GM18870 (cell line): ENCODE measurements around the gene MARK4.
"Not testable (repeated sequence)": the region's sequence is repeated elsewhere in the genome, so short reads cannot be mapped to it uniquely, and the experiment has no call there.

Experiments used
- ATAC-seq: cut with Tn5 transposase; IDR thresholded peaks from one replicate; pipeline ENCODE4 v1.9.1; 2021; ENCODE audit warnings: moderate library complexity; ENCODE audit not compliant: unreplicated experiment

The MARK4 gene

DNA sequence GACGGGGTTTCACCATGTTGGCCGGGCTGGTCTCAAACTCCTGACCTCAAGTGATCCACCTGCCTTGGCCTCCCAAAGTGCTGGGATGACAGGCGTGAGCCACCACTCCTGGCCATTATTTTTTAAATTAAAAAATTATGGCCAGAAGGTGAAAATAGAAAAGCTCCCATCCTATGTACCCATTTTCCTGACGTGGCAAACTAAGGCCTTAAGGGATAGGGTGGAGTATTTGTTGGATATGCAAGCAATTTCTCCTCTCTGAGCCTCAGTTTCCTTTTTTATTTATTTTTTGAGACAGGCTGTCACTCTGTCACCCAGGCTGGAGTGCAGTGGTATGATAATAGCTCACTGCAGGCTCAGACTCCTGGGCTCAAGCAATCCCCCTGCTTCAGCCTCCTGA lies 83.8 kb downstream of the MARK4 start:
- ATAC-seq = not testable (repeated sequence)

DNA sequence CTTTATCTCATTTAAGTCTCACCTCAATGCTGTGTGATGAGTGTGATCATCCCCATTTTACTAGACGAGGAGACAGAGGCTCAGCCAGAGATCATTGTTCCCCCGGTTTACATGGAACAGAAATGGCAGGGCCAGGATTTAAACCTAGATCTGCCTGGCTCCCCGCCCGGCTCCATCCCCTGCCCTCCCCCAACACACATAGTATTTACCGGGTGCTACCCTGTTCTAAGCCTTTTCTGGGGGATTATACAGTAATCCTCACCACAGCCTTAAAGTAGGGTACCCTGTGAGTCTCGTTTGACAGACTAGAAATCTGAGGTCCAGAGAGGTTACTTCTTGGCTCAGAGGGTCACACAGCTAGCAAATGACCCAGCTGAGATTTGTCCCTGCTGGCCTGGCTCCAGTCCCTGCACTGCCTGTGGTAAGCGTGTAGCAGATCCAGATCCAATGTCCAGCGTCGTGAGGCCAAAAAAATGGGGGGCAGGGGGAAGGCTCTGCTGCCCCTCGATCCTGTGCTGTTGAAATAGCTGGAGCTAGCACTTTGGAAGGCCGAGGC lies 85.7 kb downstream of the MARK4 start:
- ATAC-seq = no peak

DNA sequence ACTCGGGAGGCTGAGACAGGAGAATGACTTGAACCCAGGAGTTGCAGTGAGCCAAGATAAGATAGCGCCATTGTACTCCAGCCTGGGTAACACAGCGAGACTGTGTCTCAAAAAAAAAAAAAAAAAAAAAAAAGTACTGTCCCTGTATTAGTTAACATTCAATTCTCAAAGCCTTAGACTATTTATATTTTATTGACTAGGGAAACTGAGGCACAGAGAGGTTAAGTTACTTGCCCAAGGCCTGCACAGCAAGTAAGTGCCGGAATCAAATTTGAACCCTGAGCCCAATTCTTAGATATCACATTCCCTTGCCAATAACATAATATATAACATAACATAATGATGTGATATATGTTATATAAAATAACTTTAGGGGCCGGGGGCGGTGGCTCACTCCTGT lies 88.6 kb downstream of the MARK4 start:
- ATAC-seq = no peak

DNA sequence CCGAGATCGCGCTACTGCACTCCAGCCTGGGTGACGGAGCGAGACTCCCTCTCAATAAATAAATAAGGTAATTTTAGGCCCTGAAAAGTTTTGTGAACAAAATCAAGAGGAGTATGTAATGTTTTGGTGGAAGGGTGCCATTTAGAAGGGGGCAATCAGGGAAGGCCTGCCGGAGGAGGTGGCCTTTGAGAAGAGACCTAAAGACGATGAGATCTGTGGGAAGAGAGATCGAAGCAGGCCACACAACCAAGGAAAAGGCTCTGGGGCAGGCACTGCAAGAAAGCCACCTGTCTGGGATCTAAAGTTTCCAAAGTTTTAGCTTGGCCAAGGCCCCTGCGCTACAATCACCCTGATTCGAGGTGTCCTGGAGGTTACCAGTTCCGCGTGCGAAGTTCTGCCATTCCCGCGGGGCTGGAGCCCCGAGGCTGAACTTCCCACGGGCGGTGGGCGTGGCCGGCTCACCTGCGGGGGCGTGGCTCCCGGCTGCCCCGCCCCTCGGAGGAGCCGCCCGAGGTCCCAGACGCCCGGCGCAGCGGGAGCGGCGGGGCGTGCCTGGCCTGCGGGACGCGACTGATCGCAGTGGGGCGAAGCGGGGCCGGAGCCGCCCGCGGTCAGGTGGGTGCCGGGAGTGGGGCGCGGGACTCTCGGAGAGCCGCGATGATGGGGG lies 89.3 kb downstream of the MARK4 start, which contains the start of gene KLC3:
Gene KLC3 (plus strand): TSS at position 519 of the 667 bp plus-strand sequence. CDS start 4,792 bp downstream, outside the sequence.
- ATAC-seq = no peak

DNA sequence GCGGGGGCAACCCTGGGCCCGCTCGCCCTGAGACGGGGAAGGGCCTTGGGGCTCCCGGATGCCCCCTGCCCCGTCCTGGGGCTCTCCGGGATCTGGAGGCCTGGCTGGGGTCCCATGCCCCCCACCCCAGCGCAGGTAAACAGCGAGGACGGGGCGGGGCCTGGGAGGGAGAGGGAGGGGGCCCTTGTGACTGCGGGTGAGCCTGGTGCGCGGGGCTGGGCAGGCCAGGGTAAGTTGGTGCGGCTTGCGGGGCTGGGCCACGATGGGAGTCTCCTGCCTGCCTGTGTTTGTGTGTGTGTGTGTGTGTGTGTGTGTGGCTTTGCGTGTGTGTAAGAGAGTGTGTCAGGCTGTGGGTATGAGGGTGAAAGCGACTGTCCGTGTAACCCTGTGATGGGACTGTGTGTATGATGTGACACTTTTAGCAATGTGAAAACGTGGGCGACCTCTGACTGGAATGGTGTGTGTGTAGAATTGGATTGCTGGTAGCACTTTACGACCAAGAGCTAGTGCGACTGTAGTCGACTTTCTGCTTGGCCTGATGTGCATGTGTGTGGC lies 89.9 kb downstream of the MARK4 start:
- ATAC-seq = no peak

DNA sequence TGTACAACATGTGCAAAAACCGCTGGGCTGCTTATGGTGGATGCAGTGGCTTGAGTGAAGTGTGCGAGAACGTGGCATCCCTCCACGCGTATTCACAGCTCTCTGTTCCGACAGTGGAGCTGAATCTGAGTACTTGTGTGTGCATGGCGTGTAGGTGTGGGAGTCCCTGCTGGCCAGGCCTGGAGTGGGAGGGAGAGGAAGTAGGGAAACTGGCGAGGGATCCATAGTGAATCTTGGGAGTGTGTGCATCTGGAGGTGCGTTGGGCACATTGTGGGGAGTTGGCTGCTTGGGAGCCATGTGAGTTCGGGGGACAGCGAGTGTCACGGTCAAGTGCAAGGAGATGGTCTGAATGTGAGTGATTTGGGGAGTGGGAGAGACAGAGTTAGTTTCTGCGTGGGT lies 91.8 kb downstream of the MARK4 start:
- no peak for ATAC-seq

DNA sequence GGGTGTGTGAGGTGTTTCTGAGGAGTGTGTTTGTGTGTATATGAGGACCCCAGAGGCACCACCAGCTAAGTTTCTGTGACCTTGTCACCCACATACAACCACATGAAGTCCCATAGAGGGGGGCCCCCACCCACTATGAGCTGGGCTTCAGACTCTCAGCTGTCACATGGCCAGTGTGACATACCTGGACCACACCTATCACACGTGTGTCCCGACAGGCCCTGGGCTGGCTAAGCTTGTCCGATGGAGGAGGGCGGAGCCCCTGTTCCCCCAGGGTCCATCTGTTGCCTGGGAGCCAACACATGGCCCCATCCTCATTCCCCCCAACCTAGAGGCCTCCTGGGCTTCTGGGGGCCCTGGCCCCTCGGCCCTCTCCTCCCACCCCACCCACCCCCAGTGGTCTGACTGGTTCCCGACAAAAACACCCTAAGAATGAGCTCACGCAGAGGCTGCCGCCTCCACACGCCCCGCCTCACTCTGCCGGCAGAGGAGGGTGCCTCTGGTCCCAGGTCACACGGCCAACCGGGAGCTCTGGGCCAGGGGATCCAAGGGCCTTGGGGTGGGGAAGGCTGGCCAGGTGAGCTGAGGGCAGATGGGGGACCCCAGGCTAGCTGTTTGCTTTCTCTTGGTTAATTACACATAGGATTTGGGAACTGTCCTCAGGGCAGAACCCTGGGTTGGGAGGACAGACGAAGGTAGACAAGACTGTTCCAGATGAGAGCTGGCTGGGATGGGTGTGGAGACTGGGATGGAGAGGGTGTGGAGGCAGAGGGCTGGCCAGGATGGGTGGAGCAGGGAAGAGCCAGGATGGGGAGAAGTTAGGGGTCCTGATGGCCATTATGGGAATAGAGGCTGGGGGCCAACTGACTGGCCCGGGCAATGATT lies 93.8 kb downstream of the MARK4 start:
- no peak for ATAC-seq

DNA sequence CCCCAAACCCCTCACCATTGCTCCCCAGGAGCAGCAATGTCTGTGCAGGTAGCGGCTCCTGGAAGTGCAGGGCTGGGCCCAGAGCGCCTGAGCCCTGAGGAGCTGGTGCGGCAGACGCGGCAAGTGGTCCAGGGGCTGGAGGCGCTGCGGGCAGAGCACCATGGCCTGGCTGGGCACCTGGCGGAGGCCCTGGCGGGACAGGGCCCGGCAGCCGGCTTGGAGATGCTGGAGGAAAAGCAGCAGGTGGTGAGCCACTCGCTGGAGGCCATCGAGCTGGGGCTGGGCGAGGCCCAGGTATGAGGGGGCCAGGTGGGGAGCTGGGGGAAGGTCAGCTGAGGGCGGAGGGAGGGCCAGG lies 94.4 kb downstream of the MARK4 start:
- ATAC-seq = no peak

DNA sequence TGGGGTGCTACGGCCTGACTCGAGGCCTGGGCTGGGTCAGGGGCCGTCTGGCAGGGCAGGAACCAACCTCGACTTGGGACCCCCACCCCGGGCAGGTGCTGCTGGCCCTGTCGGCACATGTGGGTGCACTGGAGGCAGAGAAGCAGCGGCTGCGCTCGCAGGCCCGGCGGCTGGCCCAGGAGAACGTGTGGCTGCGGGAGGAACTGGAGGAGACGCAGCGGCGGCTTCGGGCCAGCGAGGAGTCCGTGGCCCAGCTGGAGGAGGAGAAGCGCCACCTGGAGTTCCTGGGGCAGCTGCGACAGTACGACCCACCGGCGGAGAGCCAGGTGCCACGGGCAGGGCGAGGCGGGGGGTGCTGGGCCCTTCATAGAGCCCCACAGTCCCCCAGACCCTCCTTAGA lies 95.4 kb downstream of the MARK4 start:
- no peak for ATAC-seq

DNA sequence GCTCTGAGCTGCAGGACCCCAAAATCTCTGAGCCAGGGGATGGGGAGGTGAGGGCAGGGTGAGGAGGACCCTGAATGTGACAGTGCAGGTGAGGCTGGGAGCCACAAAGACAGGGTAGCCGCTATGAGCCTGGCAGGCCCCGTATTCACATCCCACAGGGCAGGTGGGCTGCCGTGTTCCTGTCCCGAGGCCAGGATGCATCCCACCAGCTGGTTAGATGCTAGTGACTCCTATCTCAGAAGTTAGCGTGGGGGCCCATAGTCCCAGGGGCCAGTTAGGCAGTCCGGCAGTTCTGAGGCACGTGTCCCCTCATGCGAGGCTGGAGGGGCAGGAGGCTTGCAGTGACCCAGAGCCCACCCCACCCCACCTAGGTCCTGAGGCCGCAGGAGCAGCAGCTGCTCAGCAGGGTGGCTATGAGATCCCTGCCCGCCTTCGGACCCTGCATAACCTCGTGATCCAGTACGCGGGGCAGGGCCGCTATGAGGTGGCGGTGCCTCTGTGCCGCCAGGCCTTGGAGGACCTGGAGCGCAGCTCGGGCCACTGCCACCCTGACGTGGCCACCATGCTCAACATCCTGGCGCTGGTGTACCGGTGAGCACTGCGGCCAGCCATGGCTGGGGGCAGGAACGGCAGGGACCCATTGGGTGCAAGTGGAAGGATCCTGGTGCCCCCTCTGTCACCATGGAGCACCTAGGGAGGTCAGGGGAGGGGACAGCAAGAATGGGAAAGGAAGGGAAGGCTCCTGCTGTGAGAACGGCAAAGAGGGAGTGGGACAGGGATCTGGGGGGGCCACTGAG lies 96.7 kb downstream of the MARK4 start:
- no peak for ATAC-seq

DNA sequence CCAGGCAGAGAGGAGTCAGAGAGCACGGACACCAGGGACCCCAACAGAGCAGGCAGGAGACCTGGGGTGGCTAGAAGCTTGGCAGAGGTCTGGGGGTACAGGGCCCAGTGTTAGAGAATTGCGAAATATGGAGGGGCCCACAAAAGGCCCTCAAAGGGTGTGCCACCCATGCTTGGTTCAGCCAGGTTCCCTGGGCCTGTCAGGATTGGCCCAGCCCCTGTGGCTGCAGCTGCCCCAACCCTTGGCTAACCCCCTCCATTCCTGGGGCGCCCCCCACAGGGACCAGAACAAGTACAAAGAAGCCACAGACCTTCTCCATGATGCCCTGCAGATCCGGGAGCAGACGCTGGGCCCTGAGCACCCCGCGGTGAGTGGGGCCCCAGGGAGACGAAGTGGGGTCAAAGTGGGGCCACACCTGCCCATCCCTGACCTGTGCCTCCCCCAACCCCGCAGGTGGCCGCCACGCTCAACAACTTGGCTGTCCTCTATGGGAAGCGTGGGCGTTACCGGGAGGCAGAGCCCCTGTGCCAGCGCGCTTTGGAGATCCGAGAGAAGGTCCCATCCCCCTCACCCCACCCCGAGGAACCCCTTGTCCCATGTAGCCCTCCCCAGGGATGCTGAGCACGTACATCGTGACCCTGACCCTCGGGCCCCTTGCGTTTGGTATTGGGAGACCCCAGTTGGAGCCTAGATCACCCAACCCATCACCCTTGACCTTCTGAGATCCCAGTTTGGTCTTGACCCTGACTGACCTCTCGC lies 97.5 kb downstream of the MARK4 start:
- ATAC-seq = no peak

DNA sequence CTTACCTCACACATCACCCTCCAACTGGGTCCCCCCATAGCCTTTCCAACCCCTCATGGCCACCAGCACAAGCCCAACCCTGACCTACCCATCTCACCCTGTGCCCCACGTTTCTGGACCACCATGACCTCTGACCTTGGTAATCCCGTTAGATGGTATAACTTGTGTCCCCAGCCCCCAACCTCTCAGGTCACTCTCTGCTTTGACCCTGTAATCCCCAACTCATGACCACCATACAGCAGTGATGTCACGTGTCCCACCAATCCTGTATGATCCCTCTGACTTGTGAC lies 98.0 kb downstream of the MARK4 start:
- ATAC-seq = no peak

DNA sequence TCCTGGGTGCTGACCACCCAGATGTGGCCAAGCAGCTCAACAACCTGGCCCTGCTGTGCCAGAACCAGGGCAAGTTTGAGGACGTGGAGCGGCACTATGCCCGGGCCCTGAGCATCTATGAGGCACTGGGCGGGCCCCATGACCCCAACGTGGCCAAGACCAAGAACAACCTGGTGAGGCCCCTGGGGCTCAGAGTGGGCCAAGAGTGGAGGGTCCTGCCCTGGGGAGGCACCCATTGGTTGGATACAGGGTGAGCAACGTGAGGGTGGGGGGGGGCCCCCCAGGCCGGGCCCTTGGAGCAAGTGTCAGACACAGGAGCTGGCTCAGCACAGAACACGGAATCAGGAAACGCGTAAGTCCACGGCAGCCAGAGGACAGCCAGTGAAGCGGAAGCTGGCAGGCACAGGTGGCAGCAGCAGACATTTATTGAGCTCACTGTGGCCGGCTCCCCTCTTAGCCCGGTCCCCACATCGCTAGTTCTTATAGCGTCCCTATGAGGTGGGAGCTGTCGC lies 98.4 kb downstream of the MARK4 start:
- no peak for ATAC-seq

DNA sequence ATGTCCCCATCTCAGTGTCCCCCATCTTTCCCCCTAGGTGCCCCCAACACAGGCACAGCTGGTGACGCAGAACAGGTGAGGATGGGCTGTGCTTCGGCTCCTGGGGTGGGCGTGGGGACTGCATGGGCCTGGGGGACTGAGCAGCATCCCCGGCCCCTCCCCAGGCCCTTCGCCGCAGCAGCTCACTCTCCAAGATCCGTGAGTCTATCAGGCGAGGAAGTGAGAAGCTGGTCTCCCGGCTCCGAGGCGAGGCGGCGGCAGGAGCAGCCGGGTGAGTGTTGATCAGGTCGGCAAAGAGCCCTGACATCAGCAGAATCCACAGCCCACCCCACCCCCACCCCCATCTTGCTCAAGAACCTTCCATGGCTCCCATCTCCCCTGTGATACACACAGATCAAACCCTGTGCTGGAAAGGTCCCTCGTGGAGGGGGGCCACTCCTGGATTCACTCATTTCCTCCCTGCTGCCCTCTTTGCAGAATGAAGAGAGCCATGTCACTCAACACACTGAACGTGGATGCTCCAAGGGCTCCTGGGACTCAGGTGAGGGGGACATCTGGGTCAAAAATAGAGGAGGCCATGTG lies 99.5 kb downstream of the MARK4 start:
- no peak for ATAC-seq

DNA sequence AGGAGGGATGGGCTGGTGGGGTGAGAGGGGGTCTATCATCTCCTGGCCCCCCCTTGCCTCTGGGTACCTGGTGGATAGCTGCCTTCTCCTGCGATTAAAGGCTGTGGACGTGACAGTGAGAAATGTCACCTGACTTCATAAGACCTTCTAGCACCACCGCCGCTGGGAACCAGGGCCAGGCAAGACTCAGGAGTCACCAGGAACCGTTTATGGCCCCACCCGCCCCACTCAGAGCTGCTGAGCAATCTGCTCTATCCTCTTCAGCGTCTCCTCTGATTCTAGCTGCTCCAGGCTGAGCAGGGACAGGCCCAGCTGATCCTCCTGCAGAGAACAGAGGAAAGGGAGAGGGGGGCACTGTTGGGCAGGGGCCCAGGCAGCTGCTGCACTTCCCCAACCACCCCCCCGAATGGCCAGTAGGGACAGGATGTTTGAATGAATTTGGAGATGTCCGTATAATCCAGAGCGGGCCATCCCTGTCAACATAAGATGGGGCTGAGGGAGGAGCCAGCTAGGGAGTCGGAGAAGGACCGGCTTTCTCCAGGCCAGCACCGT lies 100.4 kb downstream of the MARK4 start:
- ATAC-seq = no peak

DNA sequence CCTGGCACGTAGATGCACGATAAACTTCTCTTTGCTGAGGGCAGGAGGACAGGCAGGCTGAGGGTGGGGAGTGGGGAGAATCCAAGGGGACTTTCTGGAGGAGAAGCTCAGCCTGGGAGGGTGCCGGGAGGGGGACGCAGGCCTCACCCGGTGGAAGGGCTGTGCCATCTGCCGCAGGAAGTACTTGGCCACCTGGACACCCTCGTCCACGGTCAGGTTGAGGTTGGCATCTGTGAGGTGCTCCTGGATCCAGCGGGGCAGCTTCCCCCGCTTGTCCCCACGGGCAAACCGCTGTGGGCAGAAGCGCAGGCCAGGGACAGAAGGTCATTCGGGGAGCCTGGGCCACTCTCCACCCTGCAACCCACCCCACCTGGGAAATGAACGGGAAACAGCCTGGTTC lies 101.0 kb downstream of the MARK4 start:
- no peak for ATAC-seq

DNA sequence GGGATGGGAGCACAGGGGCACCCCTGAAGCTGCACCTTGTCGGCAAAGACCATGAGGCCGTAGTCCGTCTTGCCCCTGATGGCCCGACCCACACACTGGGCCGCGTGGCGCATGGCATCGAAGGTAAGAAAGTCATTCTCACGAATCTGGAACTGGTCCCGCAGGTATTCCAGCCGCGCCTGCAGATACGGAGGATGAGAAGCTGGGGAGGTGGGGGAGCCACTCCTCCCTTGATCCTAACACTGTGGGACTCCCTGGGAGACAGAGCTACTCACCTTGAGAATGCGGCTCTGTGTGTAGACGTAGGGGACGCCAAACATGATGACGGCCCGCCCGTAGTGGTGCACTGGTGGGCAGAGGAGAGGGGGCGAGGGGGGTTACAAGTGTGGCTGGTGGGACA lies 101.4 kb downstream of the MARK4 start:
- ATAC-seq = no peak

DNA sequence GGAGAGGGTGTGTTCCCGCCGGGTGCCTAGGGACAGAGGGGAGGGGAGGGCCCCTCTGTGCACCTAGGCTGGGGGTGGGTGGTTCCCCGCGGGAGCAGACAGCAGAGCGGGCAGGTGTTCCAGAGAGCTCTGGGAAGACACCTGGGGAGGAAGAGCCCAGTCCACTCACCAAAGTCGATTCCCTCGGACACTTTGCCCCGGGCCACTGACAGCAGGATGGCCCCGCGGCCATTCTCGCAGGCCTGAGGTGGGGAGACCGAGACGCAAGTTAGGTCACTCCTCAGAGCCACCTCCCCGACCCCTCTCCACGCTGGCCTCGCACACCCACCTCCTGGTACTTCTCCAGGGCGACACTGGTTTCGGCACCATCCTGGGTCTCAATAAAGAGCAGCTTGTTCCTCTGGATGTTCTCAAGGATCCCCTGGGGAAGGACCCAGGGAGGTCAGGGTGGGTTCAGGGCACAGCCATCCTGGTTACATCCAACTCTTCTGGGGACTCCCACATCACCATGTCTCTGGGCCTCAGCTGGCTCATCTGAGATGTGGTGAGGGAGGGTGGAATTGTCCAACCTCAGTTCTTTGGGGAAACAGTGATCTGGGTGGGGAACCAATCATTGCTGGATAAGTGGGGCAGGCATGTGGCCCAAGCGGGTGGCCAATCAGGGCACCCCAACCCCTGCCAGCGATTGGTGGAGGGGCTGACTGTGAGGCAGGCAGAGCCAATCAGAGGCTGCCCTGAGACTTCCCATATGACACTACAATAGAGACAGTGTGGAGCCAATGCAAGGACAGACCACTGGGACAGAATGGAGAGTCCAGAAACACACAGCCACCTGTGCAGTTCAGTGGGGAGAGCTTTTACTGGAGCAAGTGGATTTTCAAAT lies 102.1 kb downstream of the MARK4 start:
- ATAC-seq = no peak
